ENCODE data around the gene GPATCH1. TPM values are rescaled to one million over a fixed set of nuclear protein-coding genes. Genes with fewer than 3 reads are reported as not detected.
A peak's percentile ranks its signal among the peaks of the same experiment; 100 is the strongest.
"Not testable (repeated sequence)": the region's sequence is repeated elsewhere in the genome, so short reads cannot be mapped to it uniquely, and the experiment has no call there.

GPATCH1 gene
- total and polyA plus RNA-seq, 2 of the 13 experiments (the other 11 are each of a cell fraction or from before 2014, with no cell fraction given) = 6.8 to 6.9 TPM

- H3K27me3 ChIP-seq (ENCODE audit: control insufficient read depth in 1 of 2, insufficient read depth in 2 of 2, low read length in 2 of 2); H3K9me3 ChIP-seq (ENCODE audit: low read length); FAIRE-seq; intact Hi-C loops (cut with micrococcal nuclease; ENCODE audit: unreplicated experiment); in situ Hi-C loops (cut with HindIII; ENCODE audit: extremely low pct_ligation_motif_present, low pct_unique_long_range_greater_than_20kb); CTCF ChIA-PET (ENCODE audit: low intra/inter-chr PET ratio, low total read pairs); BruUV-seq (replicated peaks); DNase-seq (ENCODE audit: low spot score); H2AFZ ChIP-seq (ENCODE audit: low read length); H4K20me1 ChIP-seq (ENCODE audit: insufficient read depth, low read length); H3K9ac ChIP-seq (ENCODE audit: insufficient read depth, low read depth, low read length); ATAC-seq; H3K4me3 ChIP-seq (replicated peaks in 1 of 3; ENCODE audit: insufficient read depth in 1 of 3, low read depth in 2 of 3, low read length in 3 of 3); H3K4me2 ChIP-seq (ENCODE audit: low read depth, low read length); TF ChIP-seq SOX6 (IDR thresholded peaks at IDR 0.05): not testable (repeated sequence)
- H3K36me3 ChIP-seq (replicated peaks in 1 of 2; ENCODE audit: control insufficient read depth in 1 of 2, insufficient read depth in 2 of 2, low read length in 2 of 2) = peaks cover 4 to 18% of the 10 kb centered on the region in 2 experiments; a peak in 3 of 5 replicates
- peaks cover 47% of the 10 kb centered on the region for H3K4me1 ChIP-seq (ENCODE audit: insufficient read depth, low read length)
- WGBS (ENCODE audit: low lambda C conversion rate) = 94% methylated on average over 18 of the region's 45 CpGs
- TF ChIP-seq ZNF501 (CRISPR knock-in tag; IDR thresholded peaks at IDR 0.05) (0 out of 2 replicates have a peak, but pooled peaks have one; percentile 2), ZNF850 (CRISPR knock-in tag; conservative IDR thresholded peaks at IDR 0.05) (peak; percentile 97; the same call in 1 of the 2 replicates), RAD21 (CRISPR knock-in tag; IDR thresholded peaks at IDR 0.05) (0 out of 2 replicates have a peak, but pooled peaks have one; percentile 4), ZBTB38 (CRISPR knock-in tag; IDR thresholded peaks at IDR 0.05) (peak; percentile 46; the same call in 1 of the 2 replicates), SETDB1 (CRISPR knock-in tag; IDR thresholded peaks at IDR 0.05; ENCODE audit: borderline replicate concordance) (0 out of 2 replicates have a peak, but pooled peaks have one; percentile 8), DR1 (CRISPR knock-in tag; IDR thresholded peaks at IDR 0.05) (0 out of 2 replicates have a peak, but pooled peaks have one; percentile 4), IRF9 (CRISPR knock-in tag; IDR thresholded peaks at IDR 0.05; ENCODE audit: borderline replicate concordance) (peak; percentile 2; the same call in 1 of the 2 replicates), POGZ (CRISPR knock-in tag; IDR thresholded peaks at IDR 0.05) (peak; percentile 61), ZNF280D (CRISPR knock-in tag; IDR thresholded peaks at IDR 0.05) (0 out of 2 replicates have a peak, but pooled peaks have one; percentile 10), ZNF687 (CRISPR knock-in tag; IDR thresholded peaks at IDR 0.05) (peak; percentile 58), SOX6 (CRISPR knock-in tag; IDR thresholded peaks at IDR 0.05) (peak; percentile 14; the same call in 1 of the 2 replicates)
- POLR2A ChIA-PET = interaction anchor here (0.7 to 6.2 kb wide), 13 partner anchors 11 to 65 kb away, joined by 3 to 53 read pairs (median 4); partner anchors contain the start of genes CEP89, GPATCH1 and RHPN2
- H3K79me2 ChIP-seq (ENCODE audit: insufficient read depth, low read length) = peaks cover 65% of the 10 kb centered on the region
- H3K27ac ChIP-seq (ENCODE audit: extremely low read length, insufficient read depth, low read length) = peak overlapping the region; percentile 100
Observed at GRCh38 chr19:33036370-33037167, 44.4 kb upstream of the GPATCH1 start.
